ENCODE data around the gene MAP6. TPM values are rescaled to one million over a fixed set of nuclear protein-coding genes. Genes with fewer than 3 reads are reported as not detected.
"Not testable (repeated sequence)": the region's sequence is repeated elsewhere in the genome, so short reads cannot be mapped to it uniquely, and the experiment has no call there.

Gene MAP6
- total RNA-seq, 1 experiment from 2014 or later, result 22.8 TPM

DNA sequence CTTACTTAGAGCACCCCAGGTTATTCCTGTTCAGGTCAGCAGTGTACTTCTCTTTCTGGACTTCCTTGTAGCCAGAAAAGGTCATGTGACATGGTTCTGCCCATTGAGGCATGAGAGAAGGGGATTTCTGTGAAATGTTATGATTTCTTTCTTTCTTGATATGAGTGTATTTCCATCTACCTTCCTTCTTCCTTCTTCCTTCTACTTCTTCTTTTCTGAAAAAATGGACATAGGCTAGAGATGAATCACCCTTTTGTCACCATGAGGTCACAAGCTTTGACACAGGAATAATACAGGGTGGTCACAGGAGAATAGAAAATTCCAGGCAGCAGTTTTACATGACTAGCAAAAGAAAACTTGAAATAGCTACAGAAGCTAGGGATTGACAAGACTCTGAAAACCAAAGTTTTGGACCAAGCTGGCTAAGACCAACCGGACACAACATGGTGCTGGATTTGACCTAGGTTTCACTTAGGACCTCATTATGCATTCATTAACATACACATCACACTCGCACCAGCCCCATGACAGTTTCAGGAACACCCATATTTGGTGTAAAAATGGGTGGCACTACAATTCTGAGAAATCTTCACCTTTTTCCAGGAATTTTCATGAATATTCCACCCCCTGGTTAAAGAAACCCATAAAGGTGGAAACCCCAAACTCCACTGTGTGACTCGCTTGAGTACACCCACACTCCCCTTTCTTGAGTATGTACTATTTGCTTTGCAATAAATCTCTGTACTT is 21.2 kb upstream of the MAP6 start:
- Histone ChIP-seq H3K27me3 (replicated peaks; ENCODE audit: control insufficient read depth, insufficient read depth, low read length) (no peaks in the 10 kb centered on the region), H3K4me1 (peaks cover 23% of the 10 kb centered on the region), H3K4me3 (ENCODE audit: low read depth, low read length) (no peak overlapping the region), H3K9me3 (peaks cover 7% of the 10 kb centered on the region), H3K36me3 (ENCODE audit: control insufficient read depth, insufficient read depth, low read length) (no peaks in the 10 kb centered on the region)
- H3K9me3 Mint-ChIP-seq (ENCODE audit: unreplicated experiment), result peaks cover 25% of the 10 kb centered on the region
- no peaks in the 10 kb centered on the region for H3K36me3 Mint-ChIP-seq (ENCODE audit: insufficient read depth, unreplicated experiment)
- H3K27ac Mint-ChIP-seq (ENCODE audit: unreplicated experiment), result no peak overlapping the region
- H3K4me1 Mint-ChIP-seq (ENCODE audit: low read depth, unreplicated experiment), result peaks cover 32% of the 10 kb centered on the region
- no peaks in the 10 kb centered on the region for H3K27me3 Mint-ChIP-seq (ENCODE audit: insufficient read depth, unreplicated experiment)
- DNase-seq, result no peak
- POLR2A ChIA-PET, result no interaction called here
- CTCF ChIA-PET, result interaction anchor here (0.7 kb wide), 1 partner anchor 8 kb away, joined by 3 read pairs; no protein-coding TSS in a partner anchor
- no TSS peak for BruUV-seq (replicated peaks)
- no peak for TF ChIP-seq CTCF (IDR thresholded peaks at IDR 0.05; ENCODE audit: insufficient read depth in 1 of 2, low read depth in 1 of 2, low read length in 1 of 2, severe bottlenecking in 1 of 2, unreplicated experiment in 1 of 2)
- intact Hi-C loops (cut with micrococcal nuclease; ENCODE audit: unreplicated experiment), result no loop called here
- H3K4me3 Mint-ChIP-seq (ENCODE audit: unreplicated experiment), result no peak overlapping the region

- H3K36me3 ChIP-seq (ENCODE audit: control insufficient read depth, insufficient read depth, low read length); H3K4me3 ChIP-seq (ENCODE audit: low read depth, low read length); H3K27me3 ChIP-seq (replicated peaks; ENCODE audit: control insufficient read depth, insufficient read depth, low read length); DNase-seq; H3K4me1 Mint-ChIP-seq (ENCODE audit: low read depth, unreplicated experiment); CTCF ChIA-PET; H3K36me3 Mint-ChIP-seq (ENCODE audit: insufficient read depth, unreplicated experiment); H3K9me3 ChIP-seq; H3K4me3 Mint-ChIP-seq (ENCODE audit: unreplicated experiment); H3K27me3 Mint-ChIP-seq (ENCODE audit: insufficient read depth, unreplicated experiment); intact Hi-C loops (cut with micrococcal nuclease; ENCODE audit: unreplicated experiment); H3K27ac Mint-ChIP-seq (ENCODE audit: unreplicated experiment); H3K4me1 ChIP-seq; BruUV-seq (replicated peaks); POLR2A ChIA-PET: not testable (repeated sequence)
- H3K9me3 Mint-ChIP-seq (ENCODE audit: unreplicated experiment), result peaks cover 46% of the 10 kb centered on the region
Measured at GRCh38 chr11:75683856-75684255, 15.0 kb upstream of the MAP6 start.

DNA sequence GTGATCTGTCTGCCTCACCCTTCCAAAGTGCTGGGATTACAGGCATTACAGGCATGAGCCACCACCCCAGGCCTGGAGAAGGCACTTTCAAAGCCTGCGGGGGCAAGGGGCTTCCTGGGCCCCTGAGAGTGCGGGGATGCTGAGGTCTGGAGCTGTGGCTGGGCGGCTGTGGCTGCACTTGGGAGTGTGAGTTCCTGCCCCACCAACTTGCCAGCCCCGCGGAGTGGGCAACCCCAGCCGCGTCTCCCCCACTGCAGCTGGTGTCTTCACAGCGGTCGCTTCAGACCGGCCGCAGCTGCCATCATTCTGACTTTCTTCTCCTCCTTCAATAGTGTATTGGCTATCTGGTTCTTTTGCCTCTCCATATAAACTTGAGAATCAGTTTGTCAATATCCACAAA is 10.7 kb upstream of the MAP6 start:
- Histone ChIP-seq H3K9me3 (peaks cover 4% of the 10 kb centered on the region), H3K4me1 (no peaks in the 10 kb centered on the region), H3K36me3 (ENCODE audit: control insufficient read depth, insufficient read depth, low read length) (no peaks in the 10 kb centered on the region), H3K4me3 (ENCODE audit: low read depth, low read length) (no peak overlapping the region), H3K27me3 (replicated peaks; ENCODE audit: control insufficient read depth, insufficient read depth, low read length) (no peaks in the 10 kb centered on the region)
- Mint-ChIP-seq H3K27me3 (ENCODE audit: insufficient read depth, unreplicated experiment) (no peaks in the 10 kb centered on the region), H3K36me3 (ENCODE audit: insufficient read depth, unreplicated experiment) (no peaks in the 10 kb centered on the region), H3K27ac (ENCODE audit: unreplicated experiment) (no peak overlapping the region), H3K4me1 (ENCODE audit: low read depth, unreplicated experiment) (no peaks in the 10 kb centered on the region), H3K9me3 (ENCODE audit: unreplicated experiment) (peaks cover 20% of the 10 kb centered on the region), H3K4me3 (ENCODE audit: unreplicated experiment) (no peak overlapping the region)
- intact Hi-C loops (cut with micrococcal nuclease; ENCODE audit: unreplicated experiment), result no loop called here
- TF ChIP-seq CTCF (IDR thresholded peaks at IDR 0.05; ENCODE audit: insufficient read depth in 1 of 2, low read depth in 1 of 2, low read length in 1 of 2, severe bottlenecking in 1 of 2, unreplicated experiment in 1 of 2), result no peak
- ChIA-PET CTCF (interaction anchor here (1.1 kb wide), 1 partner anchor 44 kb away, joined by 3 read pairs; no protein-coding TSS in a partner anchor), POLR2A (no interaction called here)
- BruUV-seq (replicated peaks), result no TSS peak
- no peak for DNase-seq

Data from Caco-2 (cell line).